ENCODE measurements around the gene KLF13.

GRCh38 chr15:31317017-31317416 lies 9.6 kb upstream of the KLF13 start:
- TF ChIP-seq EZH2 (IDR thresholded peaks at IDR 0.05; ENCODE audit: low read length), result no peak
- TF ChIP-seq, protein P1, sequence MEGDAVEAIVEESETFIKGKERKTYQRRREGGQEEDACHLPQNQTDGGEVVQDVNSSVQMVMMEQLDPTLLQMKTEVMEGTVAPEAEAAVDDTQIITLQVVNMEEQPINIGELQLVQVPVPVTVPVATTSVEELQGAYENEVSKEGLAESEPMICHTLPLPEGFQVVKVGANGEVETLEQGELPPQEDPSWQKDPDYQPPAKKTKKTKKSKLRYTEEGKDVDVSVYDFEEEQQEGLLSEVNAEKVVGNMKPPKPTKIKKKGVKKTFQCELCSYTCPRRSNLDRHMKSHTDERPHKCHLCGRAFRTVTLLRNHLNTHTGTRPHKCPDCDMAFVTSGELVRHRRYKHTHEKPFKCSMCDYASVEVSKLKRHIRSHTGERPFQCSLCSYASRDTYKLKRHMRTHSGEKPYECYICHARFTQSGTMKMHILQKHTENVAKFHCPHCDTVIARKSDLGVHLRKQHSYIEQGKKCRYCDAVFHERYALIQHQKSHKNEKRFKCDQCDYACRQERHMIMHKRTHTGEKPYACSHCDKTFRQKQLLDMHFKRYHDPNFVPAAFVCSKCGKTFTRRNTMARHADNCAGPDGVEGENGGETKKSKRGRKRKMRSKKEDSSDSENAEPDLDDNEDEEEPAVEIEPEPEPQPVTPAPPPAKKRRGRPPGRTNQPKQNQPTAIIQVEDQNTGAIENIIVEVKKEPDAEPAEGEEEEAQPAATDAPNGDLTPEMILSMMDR (optimal IDR thresholded peaks at IDR 0.05 in 1 of 3, IDR thresholded peaks at IDR 0.05 in 1 of 3, conservative IDR thresholded peaks at IDR 0.05 in 1 of 3; ENCODE audit: extremely low read depth in 1 of 3, insufficient read depth in 2 of 3, low read length in 3 of 3), result no peak
